Gastrocnemius medialis (tissue), 4 donors: ENCODE results near the gene BRAT1. TPM values are rescaled to one million over a fixed set of nuclear protein-coding genes. Genes with fewer than 3 reads are reported as not detected.
A peak's percentile ranks its signal among the peaks of the same experiment; 100 is the strongest.

Experiments
- ATAC-seq, 2 donors: fragments of 150-250 bp; one replicate each; pipeline ENCODE4 v1.9.1; 2016
- DNase-seq, 2 donors: peaks; one replicate each; pipeline ENCODE4 v3.0.0-alpha.2; 2019
- H3K27ac ChIP-seq, 4 donors: fragments of 200-600 bp; sonication (generic); 1 replicate in 1 of 4; 2 replicates in 3 of 4; pipeline ENCODE4 v1.5.1; 2016 to 2018; ENCODE audit warnings: mild to moderate bottlenecking in 2 of 4, moderate library complexity in 1 of 4
- H3K27me3 ChIP-seq, 3 donors: fragments of 200-600 bp; sonication (generic) in 2 of 3; 1 replicate in 1 of 3; 2 replicates in 2 of 3; pipeline versions ENCODE4 v1.5.1 to v1.6.0; 2016 to 2019; ENCODE audit warnings: mild to moderate bottlenecking in 1 of 3, moderate library complexity in 1 of 3
- H3K36me3 ChIP-seq, 2 donors: fragments of 200-600 bp; sonication (generic) in 1 of 2; one replicate each; pipeline ENCODE4 v1.5.1; 2017 to 2018
- H3K4me1 ChIP-seq, 2 donors: fragments of 200-600 bp; sonication (generic) in 1 of 2; one replicate each; pipeline ENCODE4 v1.5.1; 2016 to 2017; ENCODE audit warnings: mild to moderate bottlenecking in 2 of 2
- H3K4me3 ChIP-seq, 4 donors: fragments of 200-600 bp; sonication (generic) in 3 of 4; 1 replicate in 1 of 4; 2 replicates in 3 of 4; pipeline ENCODE4 v1.5.1; 2016 to 2019; ENCODE audit warnings: mild to moderate bottlenecking in 2 of 4
- H3K9me3 ChIP-seq, 3 donors: fragments of 200-600 bp; sonication (generic) in 2 of 3; 1 replicate in 1 of 3; 2 replicates in 2 of 3; pipeline ENCODE4 v1.5.1; 2016 to 2019
- CTCF ChIP-seq, 5 experiments: fragments of 450-650 bp in 3 of 5; fragments of 200-600 bp in 2 of 5; sonication (generic) in 2 of 5; IDR thresholded peaks in 4 of 5; conservative IDR thresholded peaks in 1 of 5; 1 replicate in 4 of 5; 2 replicates in 1 of 5; pipeline ENCODE4 v1.5.1; 2016 to 2019; ENCODE audit warnings: antibody characterized with exemption in 5 of 5, mild to moderate bottlenecking in 3 of 5, moderate library complexity in 3 of 5
- POLR2A ChIP-seq, 2 donors: fragments of 450-650 bp; IDR thresholded peaks; one replicate each; pipeline ENCODE4 v1.6.1; 2017; ENCODE audit warnings: antibody characterized with exemption in 2 of 2, mild to moderate bottlenecking in 2 of 2, moderate library complexity in 2 of 2
- in situ Hi-C, 4 donors: fragments of 200-750 bp; cut with MboI; loops; one replicate each; pipeline versions ENCODE4 v1.15.0 to v1.8.0; 2017; ENCODE audit warnings: low sequenced_read_pairs in 4 of 4
- intact Hi-C: fragments of 100-400 bp; cut with DNase I; formaldehyde crosslinking; loops from one replicate; pipeline ENCODE4 v1.15.1; 2023; ENCODE audit warnings: low total_unique reads
- total RNA-seq, 4 donors: library from RNA; depleted of rRNA; stranded (reverse); fragments of >200 nt; gene quantifications; one replicate each; pipeline versions ENCODE4 v1.1.0 to v1.2.3, GENCODE V29; 2016

BRAT1 gene
- total RNA-seq, 4 donors from 2014 or later, result 15.3 to 36.4 (median 20.2) TPM

GRCh38 chr7:2524808-2525657, 30.3 kb downstream of the BRAT1 start:
- in situ Hi-C loops (no loop called here), intact Hi-C loops (no loop called here)
- ATAC-seq (no peak), DNase-seq (no peak)
- H3K27me3 ChIP-seq, result peaks cover 26 to 39% (median 33%) of the 10 kb centered on the region in 3 donors
- H3K4me3 ChIP-seq, result no peak overlapping the region
- TF ChIP-seq CTCF (IDR thresholded peaks at IDR 0.05 in 4 of 5, conservative IDR thresholded peaks at IDR 0.05 in 1 of 5) (no peak), POLR2A (IDR thresholded peaks at IDR 0.05) (no peak)
- no peak overlapping the region for H3K27ac ChIP-seq
- no peaks in the 10 kb centered on the region for H3K9me3 ChIP-seq
- H3K4me1 ChIP-seq, result peaks cover 0 to 28% of the 10 kb centered on the region in 2 donors
- no peaks in the 10 kb centered on the region for H3K36me3 ChIP-seq

- peaks cover 0 to 28% of the 10 kb centered on the region in 2 donors for H3K4me1 ChIP-seq
- in situ Hi-C loops, result no loop called here
- TF ChIP-seq CTCF (IDR thresholded peaks at IDR 0.05 in 4 of 5, conservative IDR thresholded peaks at IDR 0.05 in 1 of 5) (no peak), POLR2A (IDR thresholded peaks at IDR 0.05) (no peak)
- ATAC-seq (peak in 1 of 2 donors; percentile 29), DNase-seq (peak in 1 of 2 donors; percentile 58)
- intact Hi-C loops, result no loop called here
- H3K9me3 ChIP-seq, result no peaks in the 10 kb centered on the region
- H3K4me3 ChIP-seq, result peak overlapping the region in 1 of 4 donors; percentile 1
- peaks cover 26 to 39% (median 33%) of the 10 kb centered on the region in 3 donors for H3K27me3 ChIP-seq
- H3K36me3 ChIP-seq, result no peaks in the 10 kb centered on the region
- H3K27ac ChIP-seq, result peak overlapping the region in 3 of 4 donors; percentile 13 to 28 (median 24)
Measured at GRCh38 chr7:2523941-2524807, 31.1 kb downstream of the BRAT1 start.

- intact Hi-C loops, result no loop called here
- H3K9me3 ChIP-seq, result no peaks in the 10 kb centered on the region
- H3K4me3 ChIP-seq, result peak overlapping the region in 2 of 4 donors; percentile 1 to 49
- no peak for ATAC-seq
- H3K4me1 ChIP-seq, result peaks cover 0 to 28% of the 10 kb centered on the region in 2 donors
- peak overlapping the region in 3 of 4 donors; percentile 11 to 28 (median 24) for H3K27ac ChIP-seq
- peaks cover 26 to 39% (median 33%) of the 10 kb centered on the region in 3 donors for H3K27me3 ChIP-seq
- no peak for DNase-seq
- no peaks in the 10 kb centered on the region for H3K36me3 ChIP-seq
- in situ Hi-C loops, result no loop called here
- no peak for TF ChIP-seq POLR2A (IDR thresholded peaks at IDR 0.05)
- TF ChIP-seq CTCF (IDR thresholded peaks at IDR 0.05 in 4 of 5, conservative IDR thresholded peaks at IDR 0.05 in 1 of 5), result no peak
Measured at GRCh38 chr7:2523461-2523936, 31.8 kb downstream of the BRAT1 start.

GRCh38 chr7:2522780-2523433, 32.4 kb downstream of the BRAT1 start:
- no peaks in the 10 kb centered on the region for H3K36me3 ChIP-seq
- TF ChIP-seq POLR2A (IDR thresholded peaks at IDR 0.05) (no peak), CTCF (IDR thresholded peaks at IDR 0.05 in 4 of 5, conservative IDR thresholded peaks at IDR 0.05 in 1 of 5) (no peak)
- no peaks in the 10 kb centered on the region for H3K9me3 ChIP-seq
- intact Hi-C loops, result no loop called here
- peaks cover 0 to 28% of the 10 kb centered on the region in 2 donors for H3K4me1 ChIP-seq
- no peak for DNase-seq
- in situ Hi-C loops, result no loop called here
- peaks cover 26 to 39% (median 33%) of the 10 kb centered on the region in 3 donors for H3K27me3 ChIP-seq
- peak overlapping the region in 3 of 4 donors; percentile 3 to 44 (median 18) for H3K27ac ChIP-seq
- H3K4me3 ChIP-seq, result peak overlapping the region in 2 of 4 donors; percentile 3 to 49
- ATAC-seq, result no peak
